ENCODE measurements around the gene HSPB6.

DNA sequence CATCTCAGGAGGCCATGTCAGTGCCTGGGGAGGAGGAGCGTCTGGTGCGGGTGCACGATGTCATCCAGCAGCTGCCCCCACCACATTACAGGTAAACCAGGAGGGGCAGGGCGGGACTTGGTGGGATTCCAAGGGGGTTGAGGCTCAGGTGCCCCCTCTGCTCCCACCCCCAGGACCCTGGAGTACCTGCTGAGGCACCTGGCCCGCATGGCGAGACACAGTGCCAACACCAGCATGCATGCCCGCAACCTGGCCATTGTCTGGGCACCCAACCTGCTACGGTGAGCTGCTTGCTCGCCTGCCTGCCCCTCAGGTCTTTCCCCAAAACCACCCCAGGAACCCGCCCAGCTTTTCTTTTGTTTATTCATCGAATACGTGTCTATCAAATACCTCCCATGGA, 25.8 kb upstream of the HSPB6 start:
- TF ChIP-seq RAD21 (IDR thresholded peaks at IDR 0.05; ENCODE audit: low read length) (no peak), RXRA (IDR thresholded peaks at IDR 0.05; ENCODE audit: borderline replicate concordance, low read depth) (no peak), EZH2phosphoT487 (IDR thresholded peaks at IDR 0.05; ENCODE audit: borderline replicate concordance, low read depth) (no peak), RCOR1 (IDR thresholded peaks at IDR 0.05; ENCODE audit: low read length) (no peak), EP300 (IDR thresholded peaks at IDR 0.05; ENCODE audit: borderline replicate concordance in 1 of 2, low read depth in 1 of 2, low read length in 1 of 2) (no peak), TEAD4 (IDR thresholded peaks at IDR 0.05; ENCODE audit: borderline replicate concordance, insufficient read depth) (no peak)
- TF ChIP-seq, protein P1, sequence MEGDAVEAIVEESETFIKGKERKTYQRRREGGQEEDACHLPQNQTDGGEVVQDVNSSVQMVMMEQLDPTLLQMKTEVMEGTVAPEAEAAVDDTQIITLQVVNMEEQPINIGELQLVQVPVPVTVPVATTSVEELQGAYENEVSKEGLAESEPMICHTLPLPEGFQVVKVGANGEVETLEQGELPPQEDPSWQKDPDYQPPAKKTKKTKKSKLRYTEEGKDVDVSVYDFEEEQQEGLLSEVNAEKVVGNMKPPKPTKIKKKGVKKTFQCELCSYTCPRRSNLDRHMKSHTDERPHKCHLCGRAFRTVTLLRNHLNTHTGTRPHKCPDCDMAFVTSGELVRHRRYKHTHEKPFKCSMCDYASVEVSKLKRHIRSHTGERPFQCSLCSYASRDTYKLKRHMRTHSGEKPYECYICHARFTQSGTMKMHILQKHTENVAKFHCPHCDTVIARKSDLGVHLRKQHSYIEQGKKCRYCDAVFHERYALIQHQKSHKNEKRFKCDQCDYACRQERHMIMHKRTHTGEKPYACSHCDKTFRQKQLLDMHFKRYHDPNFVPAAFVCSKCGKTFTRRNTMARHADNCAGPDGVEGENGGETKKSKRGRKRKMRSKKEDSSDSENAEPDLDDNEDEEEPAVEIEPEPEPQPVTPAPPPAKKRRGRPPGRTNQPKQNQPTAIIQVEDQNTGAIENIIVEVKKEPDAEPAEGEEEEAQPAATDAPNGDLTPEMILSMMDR (IDR thresholded peaks at IDR 0.05), result no peak

All from SK-N-SH (cell line).